Neural cell (in vitro differentiated cells): Measurements from ENCODE around the gene SNAP25. TPM values are rescaled to one million over a fixed set of nuclear protein-coding genes. Genes with fewer than 3 reads are reported as not detected.

Experiments
- H2AFZ ChIP-seq: fragments of 200-600, 300-800 bp; sonication (generic), shearing (Covaris generic); 2 replicates; pipeline ENCODE4 v1.6.0; 2014; ENCODE audit warnings: low read depth, mild to moderate bottlenecking, antibody characterized with exemption, low read length, moderate library complexity
- H3F3A ChIP-seq: fragments of 200-600 bp; shearing (Covaris generic); 2 replicates; pipeline ENCODE4 v1.6.1; 2016; ENCODE audit warnings: mild to moderate bottlenecking, moderate library complexity, mixed read lengths, antibody characterized with exemption, low read length; ENCODE audit not compliant: insufficient read depth, poor library complexity, severe bottlenecking
- H3K27ac ChIP-seq: fragments of 200-600, 300-800 bp; sonication (generic), shearing (Covaris generic); 2 replicates; pipeline ENCODE4 v1.5.1; 2014; ENCODE audit warnings: mild to moderate bottlenecking, low read length, moderate library complexity
- H3K27me3 ChIP-seq: fragments of 300-800, 200-600 bp; sonication (generic), shearing (Covaris generic); 2 replicates; pipeline ENCODE4 v1.6.0; 2014; ENCODE audit warnings: mild to moderate bottlenecking, low read depth, low read length, moderate library complexity; ENCODE audit not compliant: insufficient read depth
- H3K36me3 ChIP-seq: fragments of 300-800, 200-600 bp; sonication (generic), shearing (Covaris generic); 2 replicates; pipeline ENCODE4 v1.5.1; 2014; ENCODE audit warnings: mild to moderate bottlenecking, antibody characterized with exemption, low read length, moderate library complexity; ENCODE audit not compliant: insufficient read depth
- H3K4me2 ChIP-seq: fragments of 300-800, 200-600 bp; sonication (generic), shearing (Covaris generic); 2 replicates; pipeline ENCODE4 v1.6.0; 2014; ENCODE audit warnings: mild to moderate bottlenecking, low read length
- H3K4me3 ChIP-seq: fragments of 300-800, 200-600 bp; sonication (generic), shearing (Covaris generic); 2 replicates; pipeline ENCODE4 v1.5.1; 2014; ENCODE audit warnings: mild to moderate bottlenecking, low read length, moderate library complexity
- H3K79me2 ChIP-seq: fragments of 200-600 bp; shearing (Covaris generic); replicated peaks from 2 replicates; pipeline ENCODE4 v1.6.0; 2014; ENCODE audit warnings: mild to moderate bottlenecking, low read length, moderate library complexity; ENCODE audit not compliant: insufficient read depth
- H3K9ac ChIP-seq: fragments of 300-800, 200-600 bp; sonication (generic), shearing (Covaris generic); 2 replicates; pipeline ENCODE4 v1.6.1; 2016; ENCODE audit warnings: mild to moderate bottlenecking, low read length, mixed read lengths
- H3K9me2 ChIP-seq: fragments of 200-600 bp; shearing (Covaris generic); 2 replicates; pipeline ENCODE4 v1.6.1; 2016; ENCODE audit warnings: mild to moderate bottlenecking, low read length, mixed read lengths; ENCODE audit not compliant: insufficient read depth
- H3K9me3 ChIP-seq: fragments of 200-600, 300-800 bp; sonication (generic), shearing (Covaris generic); 2 replicates; pipeline ENCODE4 v1.6.1; 2016; ENCODE audit warnings: mild to moderate bottlenecking, mixed run types, low read length, moderate library complexity, mixed read lengths
- H4K20me1 ChIP-seq: fragments of 200-600 bp; shearing (Covaris generic); 2 replicates; pipeline ENCODE4 v1.6.1; 2016; ENCODE audit warnings: mild to moderate bottlenecking, mixed run types; ENCODE audit not compliant: insufficient read depth
- CTCF ChIP-seq: fragments of 450-650 bp; IDR thresholded peaks from 2 replicates; pipeline ENCODE4 v1.5.1; 2014; ENCODE audit warnings: antibody characterized with exemption, mild to moderate bottlenecking, moderate library complexity; ENCODE audit not compliant: poor library complexity, severe bottlenecking
- EP300 ChIP-seq: fragments of 450-650 bp; conservative IDR thresholded peaks from 2 replicates; pipeline ENCODE4 v1.6.1; 2014; ENCODE audit warnings: antibody characterized with exemption, mild to moderate bottlenecking, moderate library complexity; ENCODE audit not compliant: poor library complexity, severe bottlenecking
- EZH2 ChIP-seq: fragments of 200-600, 300-800 bp; shearing (Covaris generic), sonication (generic); IDR thresholded peaks from 2 replicates; pipeline ENCODE4 v1.6.1; 2014; ENCODE audit warnings: antibody characterized with exemption, low read length, borderline replicate concordance, mild to moderate bottlenecking; ENCODE audit not compliant: insufficient read depth, poor library complexity, severe bottlenecking
- MXI1 ChIP-seq: fragments of 450-650 bp; conservative IDR thresholded peaks from 2 replicates; pipeline ENCODE4 v1.6.1; 2014; ENCODE audit warnings: antibody characterized with exemption, mild to moderate bottlenecking; ENCODE audit not compliant: poor library complexity, severe bottlenecking
- POLR2AphosphoS5 ChIP-seq: IDR thresholded peaks from 2 replicates; pipeline ENCODE4 v1.6.1; 2012
- RAD21 ChIP-seq: fragments of 450-650 bp; conservative IDR thresholded peaks from 2 replicates; pipeline ENCODE4 v1.6.1; 2014; ENCODE audit warnings: antibody characterized with exemption, mild to moderate bottlenecking, moderate library complexity
- REST ChIP-seq: IDR thresholded peaks from 2 replicates; pipeline ENCODE4 v1.6.1; 2012; ENCODE audit warnings: borderline replicate concordance
- SMC3 ChIP-seq: fragments of 450-650 bp; conservative IDR thresholded peaks from 2 replicates; pipeline ENCODE4 v1.6.1; 2014; ENCODE audit warnings: antibody characterized with exemption, mild to moderate bottlenecking, moderate library complexity; ENCODE audit not compliant: poor library complexity
- TAF1 ChIP-seq: IDR thresholded peaks from 2 replicates; pipeline ENCODE4 v1.6.1; 2012; ENCODE audit warnings: low read depth
- polyA plus RNA-seq: library from polyadenylated mRNA; depleted of rRNA; stranded (reverse); fragments of >200 nt; gene quantifications from 2 replicates; pipeline ENCODE4 v1.2.3, GENCODE V29; 2014

The SNAP25 gene
- polyA plus RNA-seq, 1 donor from 2014 or later, result 139 TPM

- H3K9me3 ChIP-seq, result no peaks in the 10 kb centered on the region
- H3K79me2 ChIP-seq, result no peaks in the 10 kb centered on the region
- H3K4me3 ChIP-seq, result no peak overlapping the region
- no peaks in the 10 kb centered on the region for H3K27me3 ChIP-seq
- H3K9ac ChIP-seq, result no peak overlapping the region
- no peak overlapping the region for H3K27ac ChIP-seq
- no peaks in the 10 kb centered on the region for H3K36me3 ChIP-seq
- no peak overlapping the region for H2AFZ ChIP-seq
- H3F3A ChIP-seq, result no peaks in the 10 kb centered on the region
- H3K9me2 ChIP-seq, result no peaks in the 10 kb centered on the region
- H4K20me1 ChIP-seq, result no peaks in the 10 kb centered on the region
- no peak overlapping the region for H3K4me2 ChIP-seq
- no peak for TF ChIP-seq EP300
- no peak for TF ChIP-seq EZH2
- no peak for TF ChIP-seq MXI1
Measured at GRCh38 chr20:10319855-10320254, 101.2 kb downstream of the SNAP25 start.

- Histone ChIP-seq H3K36me3 (no peaks in the 10 kb centered on the region), H3K9me2 (no peaks in the 10 kb centered on the region), H3K9ac (no peak overlapping the region), H2AFZ (no peak overlapping the region), H3K79me2 (no peaks in the 10 kb centered on the region), H3K4me3 (no peak overlapping the region), H3F3A (no peaks in the 10 kb centered on the region), H3K27ac (no peak overlapping the region), H3K4me2 (no peak overlapping the region), H3K9me3 (no peaks in the 10 kb centered on the region), H4K20me1 (no peaks in the 10 kb centered on the region), H3K27me3 (no peaks in the 10 kb centered on the region)
- TF ChIP-seq POLR2AphosphoS5, result no peak
- no peak for TF ChIP-seq MXI1
- TF ChIP-seq REST, result no peak
- TF ChIP-seq TAF1, result no peak
- no peak for TF ChIP-seq EP300
- no peak for TF ChIP-seq RAD21
- TF ChIP-seq EZH2, result no peak
- TF ChIP-seq CTCF, result no peak
- TF ChIP-seq SMC3, result no peak
Measured at GRCh38 chr20:10321138-10321717, 102.6 kb downstream of the SNAP25 start.
